GM23338 (cell line): Measurements from ENCODE around the gene POLD2. TPM values are rescaled to one million over a fixed set of nuclear protein-coding genes. Genes with fewer than 3 reads are reported as not detected.

Source experiments
- ATAC-seq: fragments of 200-7000 bp; cut with Tn5 transposase; 3 replicates; pipeline ENCODE4 v1.9.1; 2020
- DNase-seq: peaks from one replicate; pipeline ENCODE4 v3.0.0-alpha.2; 2015; ENCODE audit warnings: low spot score
- H2AFZ ChIP-seq: fragments of 200-600 bp; sonication (generic); 2 replicates; pipeline ENCODE4 v1.8.0; 2016; ENCODE audit warnings: antibody characterized with exemption, mild to moderate bottlenecking, moderate library complexity
- H3F3A ChIP-seq: fragments of 200-600 bp; sonication (generic); replicated peaks from 2 replicates; pipeline ENCODE4 v1.8.0; 2017; ENCODE audit warnings: antibody characterized with exemption, mixed run types, low read depth
- H3K27ac ChIP-seq: fragments of 200-600 bp; sonication (generic); 2 replicates; pipeline ENCODE4 v1.6.1; 2016; ENCODE audit warnings: low read depth
- H3K27me3 ChIP-seq: fragments of 200-600 bp; sonication (generic); 2 replicates; pipeline ENCODE4 v1.8.0; 2016; ENCODE audit warnings: mild to moderate bottlenecking, mixed run types, moderate library complexity; ENCODE audit not compliant: insufficient read depth
- H3K36me3 ChIP-seq: fragments of 200-600 bp; sonication (generic); 2 replicates; pipeline ENCODE4 v1.8.0; 2016; ENCODE audit warnings: mild to moderate bottlenecking; ENCODE audit not compliant: insufficient read depth
- H3K4me1 ChIP-seq: fragments of 200-600 bp; sonication (generic); 2 replicates; pipeline ENCODE4 v1.8.0; 2016; ENCODE audit warnings: mild to moderate bottlenecking, moderate library complexity; ENCODE audit not compliant: insufficient read depth
- H3K4me2 ChIP-seq: fragments of 200-600 bp; sonication (generic); 2 replicates; pipeline ENCODE4 v1.7.1; 2017; ENCODE audit warnings: mixed run types
- H3K4me3 ChIP-seq: fragments of 200-600 bp; sonication (generic); 2 replicates; pipeline ENCODE4 v1.6.1; 2016; ENCODE audit warnings: mixed run types
- H3K79me2 ChIP-seq: fragments of 200-600 bp; sonication (generic); replicated peaks from 2 replicates; pipeline ENCODE4 v1.8.0; 2017; ENCODE audit warnings: mild to moderate bottlenecking; ENCODE audit not compliant: insufficient read depth
- H3K9me2 ChIP-seq: fragments of 200-600 bp; sonication (generic); 2 replicates; pipeline ENCODE4 v1.8.0; 2017; ENCODE audit not compliant: insufficient read depth
- H4K20me1 ChIP-seq: fragments of 200-600 bp; sonication (generic); replicated peaks from 2 replicates; pipeline ENCODE4 v1.8.0; 2017; ENCODE audit warnings: mild to moderate bottlenecking; ENCODE audit not compliant: insufficient read depth
- H3K27ac Mint-ChIP-seq: 2 replicates; pipeline ENCODE4 v1.8.0; 2020; ENCODE audit warnings: inconsistent platforms, mild to moderate bottlenecking, moderate library complexity, mixed read lengths
- H3K27me3 Mint-ChIP-seq: 3 replicates; pipeline ENCODE4 v1.8.0; 2022; ENCODE audit warnings: low read depth, mild to moderate bottlenecking, moderate library complexity, mixed read lengths, inconsistent platforms; ENCODE audit not compliant: insufficient read depth, poor library complexity
- H3K36me3 Mint-ChIP-seq: 3 replicates; pipeline ENCODE4 v1.8.0; 2021; ENCODE audit warnings: low read depth, mild to moderate bottlenecking, inconsistent platforms, moderate library complexity, mixed read lengths
- H3K4me1 Mint-ChIP-seq: 3 replicates; pipeline ENCODE4 v1.8.0; 2020; ENCODE audit warnings: mild to moderate bottlenecking, inconsistent platforms, mixed read lengths
- H3K4me3 Mint-ChIP-seq: 3 replicates; pipeline ENCODE4 v1.8.0; 2021; ENCODE audit warnings: moderate library complexity, mild to moderate bottlenecking, inconsistent platforms, mixed read lengths
- H3K9me3 Mint-ChIP-seq: 3 replicates; pipeline ENCODE4 v1.8.0; 2020; ENCODE audit warnings: moderate library complexity, mild to moderate bottlenecking, inconsistent platforms, mixed read lengths
- CREB1 ChIP-seq: fragments of 250-450 bp; sonication (Bioruptor Pico); IDR thresholded peaks from 2 replicates; pipeline ENCODE4 v1.5.0; 2020; ENCODE audit warnings: low read depth, mild to moderate bottlenecking, moderate library complexity
- CTCF ChIP-seq, 2 experiments: fragments of 200-600 bp in 1 of 2; sonication (generic) in 1 of 2; conservative IDR thresholded peaks; 2 replicates each; pipeline versions ENCODE4 v1.5.1 to v1.6.1; 2016 to 2017; ENCODE audit warnings: antibody characterized with exemption in 2 of 2, low read depth in 2 of 2, mild to moderate bottlenecking in 2 of 2, moderate library complexity in 1 of 2
- EZH2 ChIP-seq: fragments of 200-600 bp; sonication (generic); IDR thresholded peaks from one replicate; pipeline ENCODE4 v1.8.0; 2017; ENCODE audit warnings: antibody characterized with exemption, mild to moderate bottlenecking, low read depth; ENCODE audit not compliant: unreplicated experiment
- NANOG ChIP-seq: IDR thresholded peaks from 2 replicates; pipeline ENCODE4 v1.6.1; 2016; ENCODE audit warnings: antibody characterized with exemption, borderline replicate concordance
- REST ChIP-seq: IDR thresholded peaks from one replicate; pipeline ENCODE4 v1.6.1; 2018; ENCODE audit warnings: antibody characterized with exemption; ENCODE audit not compliant: unreplicated experiment
- STAT1 ChIP-seq: IDR thresholded peaks from one replicate; pipeline ENCODE4 v1.6.1; 2016; ENCODE audit warnings: antibody characterized with exemption; ENCODE audit not compliant: unreplicated experiment
- ZNF114 ChIP-seq: fragments of 250-450 bp; sonication (Bioruptor Pico); IDR thresholded peaks from 2 replicates; pipeline ENCODE4 v1.5.0; 2020; ENCODE audit warnings: mild to moderate bottlenecking, moderate library complexity
- polyA plus RNA-seq: library from polyadenylated mRNA; unstranded; fragments of >200 nt; fragmentation: Nextera tagmentation; extraction: Ambion mirVana; gene quantifications from 2 replicates; pipeline ENCODE4 v1.2.1, GENCODE V29; 2016
- total RNA-seq: library from RNA; depleted of rRNA; stranded (reverse); fragments of >200 nt; shearing (Covaris generic); gene quantifications from 2 replicates; pipeline ENCODE4 v1.2.3, GENCODE V29; 2014

Gene POLD2
- total and polyA plus RNA-seq, 2 experiments from 2014 or later: 101 to 127 TPM

GRCh38 chr7:44097064-44097932 lies 26.1 kb downstream of the POLD2 start:
- peaks cover 11% of the 10 kb centered on the region for H3K4me1 Mint-ChIP-seq
- H3K4me3 Mint-ChIP-seq: no peak overlapping the region
- Histone ChIP-seq H3K36me3 (no peaks in the 10 kb centered on the region), H3K27ac (no peak overlapping the region), H3K27me3 (no peaks in the 10 kb centered on the region), H3K4me2 (no peak overlapping the region), H3K79me2 (no peaks in the 10 kb centered on the region), H4K20me1 (no peaks in the 10 kb centered on the region), H3F3A (no peaks in the 10 kb centered on the region), H3K9me2 (no peaks in the 10 kb centered on the region), H2AFZ (no peak overlapping the region), H3K4me1 (no peaks in the 10 kb centered on the region), H3K4me3 (no peak overlapping the region)
- H3K36me3 Mint-ChIP-seq: no peaks in the 10 kb centered on the region
- H3K9me3 Mint-ChIP-seq: no peaks in the 10 kb centered on the region
- H3K27ac Mint-ChIP-seq: no peak overlapping the region
- no peak for ATAC-seq
- no peak for DNase-seq
- H3K27me3 Mint-ChIP-seq: peaks cover 17% of the 10 kb centered on the region
- TF ChIP-seq NANOG: no peak
- TF ChIP-seq ZNF114 (CRISPR knock-in tag): no peak

GRCh38 chr7:44096326-44096881 lies 26.9 kb downstream of the POLD2 start:
- H3K27ac ChIP-seq: no peak overlapping the region
- TF ChIP-seq EZH2 (no peak), REST (no peak), ZNF114 (CRISPR knock-in tag) (no peak), STAT1 (no peak), CTCF (conservative IDR thresholded peaks at IDR 0.05; ENCODE audit: low read depth in 2 of 2) (0 out of 4 replicates have a peak, but pooled peaks of 1 of the 2 experiments have one; percentile 10), CREB1 (CRISPR knock-in tag) (no peak)

More at GRCh38 chr7:44096326-44096881, 26.9 kb downstream of the POLD2 start:
- H3K4me2 ChIP-seq: no peak overlapping the region
- H3K79me2 ChIP-seq: no peaks in the 10 kb centered on the region
- Mint-ChIP-seq H3K36me3 (no peaks in the 10 kb centered on the region), H3K27me3 (peaks cover 15% of the 10 kb centered on the region), H3K9me3 (no peaks in the 10 kb centered on the region), H3K4me1 (peaks cover 11% of the 10 kb centered on the region), H3K4me3 (no peak overlapping the region), H3K27ac (no peak overlapping the region)
- no peaks in the 10 kb centered on the region for H3K27me3 ChIP-seq
- ATAC-seq: no peak
- no peaks in the 10 kb centered on the region for H3K9me2 ChIP-seq
- DNase-seq: no peak
- H4K20me1 ChIP-seq: no peaks in the 10 kb centered on the region
- no peak overlapping the region for H3K4me3 ChIP-seq
- no peak overlapping the region for H2AFZ ChIP-seq
- H3F3A ChIP-seq: no peaks in the 10 kb centered on the region
- H3K4me1 ChIP-seq: no peaks in the 10 kb centered on the region
- no peaks in the 10 kb centered on the region for H3K36me3 ChIP-seq
